Measurements from ENCODE around the gene MCIDAS.
A peak's percentile ranks its signal among the peaks of the same experiment; 100 is the strongest.

MCIDAS gene

DNA sequence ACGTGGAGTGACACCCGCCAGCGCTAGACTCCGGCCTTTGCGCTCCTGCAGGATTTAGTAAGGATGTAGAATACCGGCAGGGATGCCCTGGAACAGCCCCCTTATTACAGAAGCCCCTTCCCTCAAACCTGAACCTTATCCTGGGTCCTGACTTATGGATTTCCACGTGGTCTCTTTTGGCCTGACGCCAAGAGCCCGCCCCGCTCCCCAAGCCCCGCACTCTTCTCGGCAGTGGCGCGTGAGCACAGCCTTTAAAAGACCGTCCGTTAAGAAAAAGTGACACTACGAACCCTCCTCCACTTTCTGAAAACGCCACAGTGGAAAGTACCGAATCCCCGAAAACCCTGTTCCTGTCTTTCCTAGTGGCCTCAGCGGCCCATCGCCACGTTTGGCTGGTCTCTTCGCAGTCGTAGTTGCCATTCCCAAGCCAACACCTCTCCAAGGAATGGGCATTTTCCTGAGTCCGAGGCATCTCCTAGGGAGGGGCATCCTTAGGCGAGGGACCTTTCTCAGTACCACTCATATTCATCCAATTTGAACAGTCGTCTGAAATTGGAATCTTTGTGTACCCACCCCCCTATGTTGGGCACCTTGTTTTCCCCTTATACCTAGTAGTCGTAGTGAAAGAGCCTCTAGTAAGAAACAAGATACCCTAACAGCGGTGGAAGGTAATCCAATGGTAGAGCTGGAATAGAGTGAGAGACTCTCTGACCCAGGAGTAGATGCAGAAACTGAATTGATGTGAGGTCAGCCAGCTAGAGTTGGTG is 732 bp upstream of the MCIDAS start:
- Mint-ChIP-seq H3K4me3 (peak overlapping the region; percentile 57), H3K27me3 (ENCODE audit: low read depth) (peaks cover 92% of the 10 kb centered on the region), H3K27ac (peak overlapping the region; percentile 27), H3K9me3 (no peaks in the 10 kb centered on the region), H3K4me1 (ENCODE audit: low read depth) (peaks cover 35% of the 10 kb centered on the region), H3K36me3 (ENCODE audit: low read depth) (no peaks in the 10 kb centered on the region)

DNA sequence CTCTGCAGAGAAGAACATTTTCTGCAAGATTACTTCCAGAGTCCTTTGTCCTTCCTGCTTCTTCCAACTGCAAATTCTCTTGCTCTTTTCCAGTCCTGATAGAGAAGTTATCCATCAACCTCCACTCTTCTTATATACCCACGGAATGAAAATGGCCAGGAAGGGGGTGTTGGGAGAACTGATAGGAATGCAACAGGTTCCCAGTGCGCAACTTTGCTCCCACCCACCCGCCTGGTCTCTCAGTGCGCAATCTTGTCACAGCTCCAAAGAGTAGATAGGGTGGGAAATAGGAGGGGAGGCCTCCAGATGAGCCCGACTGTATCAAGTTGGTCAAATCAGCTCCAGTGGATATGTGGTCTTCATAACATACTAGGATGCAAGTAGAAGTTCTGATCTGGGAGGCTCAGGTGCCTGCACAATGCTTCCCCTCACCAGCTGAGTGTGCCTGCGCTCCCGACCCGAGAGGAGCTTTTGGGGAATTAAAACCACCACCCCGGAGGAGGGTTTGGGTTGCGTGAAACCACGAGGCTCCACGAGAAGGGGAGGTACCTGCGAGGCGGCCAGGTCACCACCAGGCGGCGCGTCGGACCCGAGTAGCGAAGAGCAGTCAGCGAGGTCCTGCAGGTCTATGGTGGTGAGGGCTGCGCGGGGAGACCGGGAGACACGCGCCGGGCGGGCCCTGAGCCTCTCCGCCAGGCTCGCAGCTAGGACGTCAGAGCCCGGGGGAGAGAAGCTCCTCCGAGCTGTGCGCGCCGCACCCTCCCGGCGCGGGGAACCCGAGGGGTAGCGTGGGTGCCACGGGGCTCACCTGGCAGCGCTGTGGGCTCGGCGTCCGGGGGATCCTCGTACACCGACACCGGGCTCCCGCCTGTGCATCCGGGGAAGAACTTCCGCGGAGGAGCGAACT is 835 bp downstream of the MCIDAS start:
- Mint-ChIP-seq H3K36me3 (ENCODE audit: low read depth) (no peaks in the 10 kb centered on the region), H3K9me3 (no peaks in the 10 kb centered on the region), H3K27me3 (ENCODE audit: low read depth) (peaks cover 92% of the 10 kb centered on the region), H3K4me3 (peak overlapping the region; percentile 58), H3K4me1 (ENCODE audit: low read depth) (peaks cover 25% of the 10 kb centered on the region), H3K27ac (no peak overlapping the region)

DNA sequence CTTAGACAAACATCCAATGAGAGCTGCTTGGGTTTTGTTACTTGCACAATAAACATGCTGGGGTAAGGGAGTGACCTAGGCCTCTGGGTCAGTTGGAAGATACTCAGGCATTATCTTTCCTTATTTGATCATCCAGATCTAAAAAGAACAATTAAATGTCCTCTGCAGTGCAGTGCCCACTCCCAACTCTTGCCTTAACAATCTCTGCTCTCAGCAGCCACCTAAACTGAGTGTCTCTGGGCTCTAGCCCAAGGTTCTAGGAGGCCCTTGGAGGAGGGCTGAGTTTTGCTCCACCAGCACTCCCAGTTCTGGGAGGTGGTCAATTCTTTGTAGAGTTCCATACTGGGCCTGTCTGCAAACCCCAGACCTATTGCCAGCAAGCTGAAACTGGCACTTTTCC is 1.8 kb downstream of the MCIDAS start:
- H3K4me3 Mint-ChIP-seq: peak overlapping the region; percentile 28
- peaks cover 24% of the 10 kb centered on the region for H3K4me1 Mint-ChIP-seq (ENCODE audit: low read depth)
- no peaks in the 10 kb centered on the region for H3K36me3 Mint-ChIP-seq (ENCODE audit: low read depth)
- H3K27me3 Mint-ChIP-seq (ENCODE audit: low read depth): peaks cover 92% of the 10 kb centered on the region
- no peaks in the 10 kb centered on the region for H3K9me3 Mint-ChIP-seq
- H3K27ac Mint-ChIP-seq: no peak overlapping the region

DNA sequence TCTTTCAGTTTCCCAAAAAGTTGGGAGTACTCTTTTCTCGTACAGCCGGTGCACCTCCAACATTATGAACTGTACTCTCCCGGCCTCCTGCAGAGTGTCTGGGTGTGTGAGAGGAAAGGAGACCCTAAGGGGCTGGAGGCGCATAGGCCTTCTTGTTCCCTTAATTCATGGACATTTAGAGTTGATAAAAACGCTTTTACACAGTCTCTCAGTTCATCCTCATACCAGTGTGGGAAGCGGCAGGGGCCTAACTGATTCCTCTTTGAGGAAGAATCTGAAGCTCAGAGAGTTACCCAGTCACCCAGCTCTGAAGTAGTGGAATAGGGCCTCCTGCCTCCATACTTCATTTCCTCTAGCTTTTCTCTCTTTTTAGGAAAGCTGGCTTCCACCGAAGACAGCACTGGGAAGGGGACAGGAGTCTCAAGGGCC is 3.3 kb downstream of the MCIDAS start:
- H3K36me3 Mint-ChIP-seq (ENCODE audit: low read depth): no peaks in the 10 kb centered on the region
- no peaks in the 10 kb centered on the region for H3K9me3 Mint-ChIP-seq
- H3K27ac Mint-ChIP-seq: no peak overlapping the region
- H3K4me3 Mint-ChIP-seq: no peak overlapping the region
- H3K4me1 Mint-ChIP-seq (ENCODE audit: low read depth): peaks cover 28% of the 10 kb centered on the region
- peaks cover 90% of the 10 kb centered on the region for H3K27me3 Mint-ChIP-seq (ENCODE audit: low read depth)

DNA sequence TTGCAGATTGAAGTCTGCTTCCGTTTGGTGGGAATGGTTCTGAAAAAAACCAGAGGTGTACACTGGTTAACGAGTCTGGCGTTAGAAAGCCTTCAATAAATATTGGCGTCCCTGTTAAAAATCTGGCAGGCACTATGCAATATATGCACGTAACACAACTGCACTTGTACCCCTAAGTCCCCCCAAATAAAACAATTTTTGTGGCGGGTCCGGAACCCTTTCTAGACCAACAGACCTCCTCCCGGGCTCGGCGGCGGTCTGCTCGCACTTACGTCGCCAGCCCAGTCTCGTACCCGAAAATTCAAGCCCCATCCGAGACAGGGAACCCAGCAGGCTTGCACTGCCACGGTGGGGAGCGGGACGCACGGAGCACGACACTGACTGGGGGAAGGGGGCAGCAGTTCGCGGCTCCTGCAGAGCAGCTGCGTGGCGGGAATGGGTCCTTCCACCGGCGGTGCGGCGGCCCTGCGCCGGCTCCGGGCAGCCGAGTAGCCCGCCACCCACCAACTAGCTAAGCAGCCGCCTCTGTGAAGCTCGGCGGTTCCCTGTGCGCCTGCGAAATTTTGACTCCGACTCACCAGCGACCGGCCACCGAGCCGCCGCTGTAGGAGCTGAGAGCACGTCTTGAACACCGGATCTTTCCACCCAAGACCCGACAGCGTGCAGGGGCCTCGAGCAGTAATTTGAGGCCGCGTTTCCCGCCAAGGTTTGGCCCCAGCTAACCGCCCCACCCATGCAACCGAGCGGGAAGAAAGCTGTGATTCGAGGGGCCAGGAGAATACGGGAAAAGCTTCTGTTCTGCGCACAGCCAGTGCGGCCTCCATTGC is 3.9 kb downstream of the MCIDAS start:
- Mint-ChIP-seq H3K4me3 (no peak overlapping the region), H3K27ac (no peak overlapping the region), H3K9me3 (no peaks in the 10 kb centered on the region), H3K4me1 (ENCODE audit: low read depth) (peaks cover 28% of the 10 kb centered on the region), H3K36me3 (ENCODE audit: low read depth) (no peaks in the 10 kb centered on the region), H3K27me3 (ENCODE audit: low read depth) (peaks cover 90% of the 10 kb centered on the region)

DNA sequence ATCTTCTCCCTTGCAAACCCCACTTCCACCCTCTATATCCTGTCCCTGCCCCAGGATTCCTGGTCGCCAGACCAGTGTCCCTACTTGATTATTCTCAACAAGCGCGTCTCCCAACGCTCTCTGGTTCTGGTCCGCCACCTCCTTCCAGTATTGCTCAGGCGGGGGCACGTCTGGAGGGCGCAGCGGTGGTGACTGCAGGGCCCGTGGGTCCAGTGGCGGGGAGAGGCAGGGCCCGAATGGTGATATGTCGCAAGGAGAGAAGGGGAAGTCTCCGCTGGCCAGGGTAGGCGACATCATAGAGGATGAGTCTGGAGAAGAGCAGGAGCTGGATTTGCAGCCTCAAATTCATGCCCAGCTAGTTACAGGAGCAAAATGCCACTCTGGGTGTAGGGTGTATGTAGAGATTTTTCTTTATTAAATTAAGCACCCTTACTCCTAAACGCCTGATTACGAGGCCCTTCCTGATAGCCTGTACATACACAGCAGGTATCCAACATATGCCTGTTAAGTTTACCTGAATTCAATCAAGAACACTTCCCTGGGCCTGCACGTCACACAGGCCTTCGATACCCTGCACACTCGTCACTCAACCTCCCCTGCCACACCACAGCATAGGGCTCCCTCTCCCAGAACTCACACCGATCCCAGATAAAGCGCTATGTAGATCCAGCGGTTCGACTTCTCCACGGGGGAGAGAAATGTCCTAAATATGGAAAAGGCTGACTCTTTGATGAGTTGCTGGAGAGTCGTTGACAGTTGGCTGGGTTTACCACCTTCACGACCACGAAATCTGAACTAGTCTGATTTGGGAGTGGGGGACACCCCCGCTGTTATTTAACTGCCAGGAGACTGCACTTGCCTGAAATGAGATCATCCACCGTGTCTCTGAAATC is 4.8 kb downstream of the MCIDAS start:
- peaks cover 21% of the 10 kb centered on the region for H3K4me1 Mint-ChIP-seq (ENCODE audit: low read depth)
- H3K27ac Mint-ChIP-seq: peak overlapping the region; percentile 60
- no peak overlapping the region for H3K4me3 Mint-ChIP-seq
- peaks cover 88% of the 10 kb centered on the region for H3K27me3 Mint-ChIP-seq (ENCODE audit: low read depth)
- H3K36me3 Mint-ChIP-seq (ENCODE audit: low read depth): no peaks in the 10 kb centered on the region
- no peaks in the 10 kb centered on the region for H3K9me3 Mint-ChIP-seq

DNA sequence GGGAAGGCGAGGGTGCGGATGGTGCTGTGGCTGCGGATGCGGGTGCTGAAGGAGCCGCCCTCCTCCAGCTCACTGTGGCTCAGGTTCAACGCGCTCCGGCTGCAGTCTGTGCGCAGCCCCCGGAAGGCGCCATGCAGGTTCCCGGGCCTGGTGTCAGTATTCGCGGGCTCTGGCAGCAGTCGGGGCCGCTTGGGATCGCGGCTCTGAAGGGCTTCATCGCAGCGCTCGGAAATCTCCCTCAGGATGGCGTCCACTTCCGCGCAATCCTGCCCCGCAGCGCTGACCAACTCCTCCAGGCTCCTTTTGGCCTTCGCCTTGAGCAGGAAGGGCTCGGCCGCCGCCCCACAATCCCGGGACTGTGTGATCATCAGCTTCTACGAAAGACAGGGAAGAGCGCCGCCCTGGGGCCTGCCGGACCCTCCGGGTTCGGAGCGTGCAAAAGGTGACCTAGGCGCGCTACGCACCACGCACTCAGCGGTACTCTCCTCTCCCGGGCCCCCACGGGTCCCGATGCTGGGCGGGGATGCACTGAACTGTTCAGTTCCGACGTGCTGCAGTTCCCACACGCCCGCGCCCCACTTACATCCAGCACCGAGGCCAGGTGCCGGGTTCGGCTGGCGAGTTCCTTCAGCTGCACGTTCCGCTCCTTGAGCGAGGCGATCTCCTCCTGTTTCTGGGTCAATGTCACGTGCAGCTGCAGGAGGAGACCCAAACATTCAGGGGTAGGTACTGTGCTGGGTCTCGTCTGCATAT is 6.5 kb downstream of the MCIDAS start:
- Mint-ChIP-seq H3K36me3 (ENCODE audit: low read depth) (no peaks in the 10 kb centered on the region), H3K27me3 (ENCODE audit: low read depth) (peaks cover 85% of the 10 kb centered on the region), H3K27ac (no peak overlapping the region), H3K9me3 (no peaks in the 10 kb centered on the region), H3K4me3 (peak overlapping the region; percentile 66), H3K4me1 (ENCODE audit: low read depth) (peaks cover 16% of the 10 kb centered on the region)

DNA sequence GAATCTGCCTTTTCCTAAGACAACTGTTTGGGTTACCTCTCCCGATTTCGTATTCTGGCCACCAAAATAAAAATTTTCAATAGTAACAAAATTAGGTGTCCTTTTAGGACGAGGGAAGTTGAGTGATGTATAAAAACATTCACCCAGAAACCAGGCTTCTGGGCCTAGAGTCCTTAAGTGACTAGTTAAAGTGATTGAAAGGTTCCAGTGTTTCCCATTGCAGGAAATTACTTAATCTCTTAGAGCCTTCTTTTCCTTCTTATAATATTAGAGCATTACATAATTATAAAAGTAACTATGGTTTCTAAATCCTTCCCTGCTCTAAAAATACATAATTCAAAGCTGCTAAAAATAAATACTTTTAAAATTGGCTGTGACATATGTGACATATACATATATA is 7.3 kb downstream of the MCIDAS start:
- Mint-ChIP-seq H3K27ac (no peak overlapping the region), H3K4me3 (no peak overlapping the region), H3K27me3 (ENCODE audit: low read depth) (peaks cover 82% of the 10 kb centered on the region), H3K36me3 (ENCODE audit: low read depth) (no peaks in the 10 kb centered on the region), H3K9me3 (no peaks in the 10 kb centered on the region), H3K4me1 (ENCODE audit: low read depth) (peaks cover 16% of the 10 kb centered on the region)

DNA sequence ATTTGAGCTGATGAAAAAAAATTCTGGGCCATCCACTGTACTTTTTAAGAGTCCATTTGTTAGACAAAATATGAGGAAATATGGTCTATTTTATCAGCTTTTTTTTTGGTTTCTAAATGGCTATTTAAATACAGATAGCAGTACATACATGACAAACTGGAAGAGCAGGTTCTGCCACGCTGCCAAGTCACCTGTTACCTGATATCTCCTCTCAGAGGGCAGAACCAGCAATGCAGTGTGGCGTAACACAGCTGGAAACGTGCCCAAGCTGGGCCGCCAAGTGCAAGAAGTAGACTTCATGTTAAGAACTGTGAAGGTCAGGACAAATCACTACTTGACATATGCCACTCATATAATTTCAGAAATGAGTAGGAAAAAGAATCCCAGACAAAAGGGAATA is 8.1 kb downstream of the MCIDAS start:
- no peaks in the 10 kb centered on the region for H3K36me3 Mint-ChIP-seq (ENCODE audit: low read depth)
- H3K27me3 Mint-ChIP-seq (ENCODE audit: low read depth): peaks cover 73% of the 10 kb centered on the region
- H3K27ac Mint-ChIP-seq: no peak overlapping the region
- H3K4me3 Mint-ChIP-seq: no peak overlapping the region
- no peaks in the 10 kb centered on the region for H3K9me3 Mint-ChIP-seq
- peaks cover 15% of the 10 kb centered on the region for H3K4me1 Mint-ChIP-seq (ENCODE audit: low read depth)

DNA sequence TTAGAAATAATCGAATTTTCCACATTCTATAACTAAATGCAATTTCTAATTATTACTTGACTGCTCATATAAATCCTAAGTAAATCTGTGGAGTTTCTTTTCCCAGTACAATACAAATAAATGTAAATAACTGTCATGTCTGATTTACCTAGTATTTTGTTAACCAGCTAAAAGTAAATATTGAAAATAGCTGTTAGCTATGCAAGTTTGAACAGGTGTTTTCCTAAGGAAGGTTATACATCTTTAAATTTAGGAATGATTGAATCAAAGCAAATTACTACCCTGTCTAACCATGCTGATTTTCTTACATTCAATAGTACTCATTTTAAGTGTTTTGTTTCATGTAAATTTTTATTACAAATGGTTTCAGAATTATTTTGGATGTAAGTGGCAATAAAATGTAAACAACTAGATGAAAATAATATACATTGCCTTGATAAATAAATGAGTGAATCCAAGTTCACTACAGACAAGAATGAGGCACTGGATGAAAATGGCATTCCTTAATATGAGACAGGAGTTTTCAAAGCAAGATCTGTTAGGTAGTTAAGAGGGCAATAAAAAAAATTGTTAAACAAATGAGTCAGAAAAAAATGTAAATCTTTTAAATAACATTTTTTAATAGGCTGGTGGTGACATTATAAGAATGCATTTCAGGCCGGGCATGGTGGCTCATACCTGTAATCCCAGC is 15.8 kb downstream of the MCIDAS start:
- Mint-ChIP-seq H3K27ac (no peak overlapping the region), H3K27me3 (ENCODE audit: low read depth) (peaks cover 50% of the 10 kb centered on the region), H3K36me3 (ENCODE audit: low read depth) (no peaks in the 10 kb centered on the region), H3K4me1 (ENCODE audit: low read depth) (peaks cover 4% of the 10 kb centered on the region), H3K4me3 (no peak overlapping the region), H3K9me3 (no peaks in the 10 kb centered on the region)

DNA sequence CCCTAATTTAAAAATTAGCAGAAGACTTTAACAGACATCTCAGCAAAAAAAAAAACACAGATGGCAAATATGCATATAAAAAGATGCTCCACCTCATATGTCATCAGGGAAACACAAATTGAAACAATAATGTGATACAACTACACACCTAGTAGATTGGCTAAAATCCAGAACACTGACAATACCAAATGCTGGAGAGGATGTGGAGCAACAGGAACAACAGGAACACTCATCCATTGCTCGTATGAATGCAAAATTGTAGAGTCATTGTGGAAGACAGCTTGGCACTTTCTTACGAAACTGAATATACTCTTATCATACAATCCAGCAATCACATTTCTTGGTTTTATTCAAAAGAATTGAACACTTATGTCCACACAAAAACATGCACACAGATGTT is 22.1 kb downstream of the MCIDAS start:
- H3K27me3 Mint-ChIP-seq (ENCODE audit: low read depth): peaks cover 69% of the 10 kb centered on the region
- no peaks in the 10 kb centered on the region for H3K36me3 Mint-ChIP-seq (ENCODE audit: low read depth)
- H3K9me3 Mint-ChIP-seq: no peaks in the 10 kb centered on the region
- peaks cover 4% of the 10 kb centered on the region for H3K4me1 Mint-ChIP-seq (ENCODE audit: low read depth)
- H3K27ac Mint-ChIP-seq: no peak overlapping the region
- H3K4me3 Mint-ChIP-seq: no peak overlapping the region

DNA sequence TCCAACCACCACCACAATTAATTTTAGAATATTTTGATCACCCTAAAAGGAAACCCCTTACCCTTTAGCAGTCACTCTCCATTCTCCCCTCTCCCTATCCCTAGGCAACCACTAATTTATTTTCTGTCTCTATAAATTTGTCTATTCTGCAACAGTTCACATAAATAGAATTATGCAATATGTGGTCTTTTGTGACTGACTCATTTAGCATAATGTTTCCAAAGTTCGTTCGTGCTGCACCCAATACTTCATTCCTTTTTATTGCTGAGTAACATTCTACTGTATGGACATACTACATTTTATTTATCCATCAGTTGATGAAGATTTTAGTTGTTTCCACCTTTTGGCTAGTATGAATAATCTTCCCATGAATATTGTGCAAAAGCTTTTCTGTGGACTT is 36.0 kb downstream of the MCIDAS start:
- no peak overlapping the region for H3K4me3 Mint-ChIP-seq
- H3K27ac Mint-ChIP-seq: no peak overlapping the region
- no peaks in the 10 kb centered on the region for H3K36me3 Mint-ChIP-seq (ENCODE audit: low read depth)
- H3K27me3 Mint-ChIP-seq (ENCODE audit: low read depth): peaks cover 76% of the 10 kb centered on the region
- H3K9me3 Mint-ChIP-seq: no peaks in the 10 kb centered on the region
- H3K4me1 Mint-ChIP-seq (ENCODE audit: low read depth): no peaks in the 10 kb centered on the region
